Stimulated activated CD8-positive, alpha-beta memory T cell treated with anti-CD3 and anti-CD28 coated beads, Interleukin-4, amount 100 ng/mL, for 1 hour (primary cell): Measurements from ENCODE around the gene NCBP2L.

Source experiments
- DNase-seq, 2 donors: peaks; one replicate each; pipeline ENCODE4 v3.0.0-alpha.2; 2020; ENCODE audit warnings: low read depth in 2 of 2, low spot score in 1 of 2

NCBP2L gene

DNA sequence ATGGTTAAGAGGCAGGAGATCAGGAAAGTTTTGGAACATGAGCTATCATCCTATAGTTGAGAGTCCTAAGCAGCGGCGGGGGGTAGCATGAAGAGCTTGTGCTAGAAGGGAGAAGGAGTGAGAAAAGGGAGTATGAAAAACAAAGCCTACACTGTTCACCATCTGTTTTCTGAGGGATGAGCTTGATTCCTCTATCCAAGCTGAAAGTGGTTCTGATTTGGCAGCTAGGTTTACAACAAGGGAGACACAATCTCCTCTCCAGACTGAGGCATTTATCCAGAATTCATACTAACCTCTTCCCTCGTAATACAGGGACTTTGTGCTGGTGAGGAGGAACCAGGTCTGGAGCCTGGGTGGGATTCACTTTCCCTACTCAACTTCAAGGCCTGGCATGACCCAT is 25.5 kb upstream of the NCBP2L start:
- DNase-seq, result no peak

DNA sequence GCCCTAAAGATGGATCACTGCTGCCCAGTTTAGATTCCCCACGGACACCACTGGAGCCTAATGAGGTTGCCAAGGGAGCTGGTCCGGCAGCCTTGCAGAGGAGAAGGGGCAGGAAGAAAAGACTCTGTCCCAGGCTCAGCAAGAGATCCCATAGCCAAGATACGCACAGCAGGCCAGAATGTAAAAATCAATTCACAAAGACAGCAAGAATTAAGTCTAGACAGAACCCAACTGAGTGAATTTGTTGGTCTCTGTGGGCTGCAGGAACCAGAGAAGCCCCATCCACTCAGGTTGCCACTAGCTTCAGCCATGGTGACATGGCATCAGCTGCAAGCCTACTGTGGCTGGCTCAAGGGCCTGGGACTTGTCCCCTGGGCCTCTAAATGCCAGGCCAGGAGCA is 24.8 kb upstream of the NCBP2L start:
- no peak for DNase-seq

DNA sequence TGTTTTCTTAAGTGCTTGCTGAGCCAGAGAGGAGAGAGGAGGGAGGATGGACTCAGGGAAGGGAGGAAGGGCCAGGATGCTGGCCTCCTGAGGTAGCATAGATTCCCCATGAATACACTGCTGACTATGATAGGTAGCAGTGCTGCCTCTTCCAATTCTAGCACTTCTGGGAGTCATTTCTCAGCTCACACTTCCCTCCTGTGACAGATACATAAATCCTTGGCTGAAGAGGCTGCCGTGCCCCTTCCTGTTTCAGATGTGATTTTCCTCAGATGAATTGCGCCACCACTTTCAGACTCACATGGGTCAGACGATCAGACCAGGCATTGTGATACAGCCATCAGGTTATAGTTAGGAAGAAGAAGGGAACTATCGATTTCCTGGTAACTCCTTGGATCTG is 24.3 kb upstream of the NCBP2L start:
- no peak for DNase-seq

DNA sequence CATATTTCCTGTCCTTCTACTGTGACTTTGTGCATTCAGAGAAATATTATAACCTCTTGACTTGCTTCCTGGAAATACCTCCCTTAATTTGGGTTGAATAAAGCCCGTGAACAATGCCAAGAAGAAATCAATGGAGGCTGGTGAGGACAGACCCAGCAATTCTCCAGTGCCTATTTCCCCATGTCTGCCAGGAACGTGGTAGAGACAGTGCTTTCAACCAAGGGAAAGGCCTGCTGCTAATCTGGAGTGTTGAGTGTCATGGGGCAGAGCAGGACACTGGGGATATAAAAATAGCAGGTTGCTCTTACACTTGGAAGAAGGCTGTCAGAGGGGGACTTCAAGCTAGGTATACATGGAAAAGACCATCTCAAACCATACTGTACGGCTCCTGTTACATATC is 21.8 kb upstream of the NCBP2L start:
- no peak for DNase-seq

DNA sequence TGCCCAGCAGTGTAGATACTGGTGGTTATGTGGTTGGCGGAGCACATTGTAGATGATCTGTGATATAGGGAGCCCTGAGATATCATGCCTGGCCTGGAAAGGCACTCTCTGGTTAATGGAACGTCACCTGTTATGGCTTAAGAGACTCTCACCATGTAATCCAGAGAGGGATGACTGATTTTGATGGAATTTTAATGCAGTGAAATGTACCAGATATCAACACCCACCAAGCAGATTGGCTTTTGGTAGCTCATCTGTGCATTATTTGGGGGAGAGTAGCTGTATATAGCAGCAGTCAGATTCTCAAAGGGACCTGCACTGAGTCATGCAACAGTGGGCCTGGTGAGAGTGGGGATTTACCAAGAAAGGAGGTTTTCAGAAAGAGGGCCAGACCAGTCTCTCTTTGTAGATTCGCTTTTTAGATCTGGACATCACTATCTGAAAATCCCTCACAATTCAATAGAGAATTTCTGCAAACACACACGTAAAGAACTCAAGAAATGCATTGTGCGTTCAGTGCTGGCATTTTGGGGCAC is 19.2 kb upstream of the NCBP2L start:
- no peak for DNase-seq

DNA sequence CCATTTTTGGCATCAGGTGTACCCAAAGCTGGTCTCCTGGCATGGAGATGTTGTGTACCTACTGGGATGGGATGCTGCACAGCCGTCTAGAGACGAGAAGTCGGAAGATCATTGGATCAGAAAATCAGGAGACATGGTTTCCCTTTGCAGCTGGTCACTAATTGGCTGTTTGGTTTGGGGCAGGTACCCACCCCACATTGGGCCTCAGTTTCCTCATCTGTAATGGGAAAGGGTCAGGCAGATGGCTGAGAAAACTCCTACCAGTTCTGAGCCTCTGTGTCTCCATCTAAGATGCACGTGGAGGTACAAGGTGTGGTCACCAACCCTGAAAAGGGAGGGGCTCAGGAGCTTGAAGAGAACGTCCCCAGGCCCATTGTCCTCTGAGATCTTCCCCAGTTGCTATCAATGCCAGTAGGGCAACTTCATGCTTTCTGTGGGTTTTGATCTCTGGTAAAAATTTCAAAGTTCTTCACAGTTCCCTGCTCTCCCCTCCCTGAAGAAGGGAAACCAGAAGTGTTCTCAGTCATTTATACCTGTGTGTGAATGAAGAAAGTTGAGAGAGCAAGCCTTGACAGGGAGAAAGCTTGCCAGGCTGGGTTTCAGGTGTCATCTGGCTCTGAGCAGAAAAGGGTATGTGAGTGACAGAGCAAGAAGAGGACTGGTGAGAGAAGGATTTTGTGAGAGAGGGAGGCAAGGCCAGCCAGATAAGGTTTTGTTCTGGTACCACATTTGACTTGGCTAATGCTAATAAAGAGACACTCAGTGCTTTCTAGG is 17.0 kb upstream of the NCBP2L start:
- DNase-seq, result no peak

DNA sequence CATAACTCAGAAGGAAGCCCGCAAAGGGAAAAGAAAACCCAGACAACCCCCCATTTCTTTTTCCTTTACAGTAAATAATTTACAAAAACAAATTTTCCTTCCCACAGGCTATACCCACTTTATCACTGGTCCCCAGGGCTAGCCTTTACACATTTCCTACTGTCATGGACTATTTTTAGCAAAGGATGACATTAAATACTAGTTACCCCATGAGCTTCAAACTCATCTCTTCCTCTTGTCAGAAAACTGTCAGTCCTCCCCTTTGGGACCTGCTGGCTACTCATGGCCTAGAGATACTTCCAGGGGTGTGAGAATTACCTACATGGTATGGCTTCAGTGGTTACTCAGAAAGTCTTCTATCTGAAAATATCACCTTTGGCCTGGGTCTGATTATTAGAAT is 13.9 kb upstream of the NCBP2L start:
- no peak for DNase-seq

DNA sequence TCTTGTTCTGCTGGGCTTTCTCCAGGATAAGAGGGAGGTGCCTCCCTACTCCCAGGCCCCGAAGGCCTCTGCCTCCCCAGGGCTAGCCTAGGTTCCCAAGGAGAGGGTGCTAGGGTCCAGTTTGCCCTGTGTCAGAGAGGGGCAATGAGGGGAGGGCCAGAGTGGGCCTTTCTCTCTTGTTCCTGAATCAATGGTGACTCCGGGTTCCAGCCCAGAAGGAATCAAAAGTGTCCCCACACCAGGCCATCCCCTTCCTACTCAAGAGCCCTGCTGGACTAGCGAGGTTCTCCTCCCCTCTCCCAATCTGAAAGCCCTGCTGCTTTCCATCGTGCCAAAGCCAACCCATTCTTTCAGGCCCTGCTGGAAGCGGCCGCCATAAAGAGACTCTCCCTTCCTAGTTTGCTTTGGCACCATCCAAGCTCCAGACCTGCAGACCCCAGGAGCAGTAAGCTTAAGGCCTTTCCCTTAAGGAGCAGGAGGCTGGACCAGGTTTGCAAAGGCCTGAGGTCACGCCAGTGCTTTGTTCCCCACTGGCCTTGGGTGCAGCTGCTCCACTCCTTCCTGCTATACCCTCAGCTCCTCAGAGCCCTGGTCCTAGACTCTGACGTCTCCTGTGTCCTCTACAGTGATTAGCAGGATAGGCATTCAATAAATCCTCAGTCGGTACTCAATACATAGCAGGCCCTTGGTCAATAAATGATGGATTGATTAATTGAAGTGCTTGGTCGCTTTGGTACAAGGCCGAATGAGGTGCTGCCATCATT is 12.5 kb upstream of the NCBP2L start:
- no peak for DNase-seq

DNA sequence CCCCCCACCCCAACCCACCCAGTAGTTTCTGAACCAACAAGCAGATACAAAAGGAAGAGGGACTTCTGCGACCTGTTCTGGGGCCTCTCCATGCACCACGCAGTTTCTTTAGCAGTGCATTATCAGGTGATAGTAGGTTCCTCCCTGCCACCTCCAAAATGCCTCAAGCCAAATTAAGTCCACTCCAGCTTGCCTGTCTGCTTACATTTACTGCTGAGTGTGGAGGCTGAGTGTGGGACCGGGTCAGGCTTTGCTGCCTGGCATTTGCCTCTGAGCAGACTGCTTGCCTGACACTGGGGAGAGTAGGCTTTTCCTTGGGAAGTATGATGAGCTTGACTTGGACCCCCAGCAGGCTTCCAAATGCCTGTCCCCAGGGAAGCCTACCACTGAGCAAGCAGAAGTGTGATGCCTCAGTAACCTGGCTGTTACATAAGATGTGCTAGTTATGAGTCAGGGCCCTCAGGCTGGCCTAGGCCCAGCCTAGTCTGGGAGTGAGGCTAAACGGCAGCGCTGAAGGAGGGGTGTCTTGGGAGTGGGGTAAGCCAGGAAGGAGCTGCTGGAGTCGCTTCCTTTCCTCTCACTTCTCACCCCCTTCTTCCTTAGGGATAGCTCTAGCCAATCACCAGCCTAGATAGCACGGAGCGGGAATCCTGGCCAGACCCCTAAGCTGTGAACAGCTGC is 10.9 kb upstream of the NCBP2L start:
- DNase-seq, result no peak

DNA sequence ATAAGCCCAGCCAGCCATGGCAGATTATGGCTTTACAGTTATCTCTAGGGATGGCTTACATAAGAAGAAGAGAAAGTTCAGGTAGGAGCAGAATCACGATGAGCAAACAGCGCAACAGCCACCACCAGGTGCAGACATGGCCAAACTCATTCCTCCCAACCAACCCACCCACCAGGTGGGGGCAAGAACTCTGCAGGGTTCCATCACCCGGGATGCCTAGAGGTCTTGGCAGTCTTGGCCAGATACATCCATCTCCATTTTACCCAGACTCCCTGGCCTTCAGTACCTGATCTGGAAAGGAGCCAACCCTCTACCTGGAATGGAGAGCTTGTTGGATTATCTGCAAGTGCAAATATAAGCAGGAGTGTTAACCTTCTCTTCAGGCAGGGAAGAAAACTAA is 9.5 kb upstream of the NCBP2L start:
- no peak for DNase-seq

DNA sequence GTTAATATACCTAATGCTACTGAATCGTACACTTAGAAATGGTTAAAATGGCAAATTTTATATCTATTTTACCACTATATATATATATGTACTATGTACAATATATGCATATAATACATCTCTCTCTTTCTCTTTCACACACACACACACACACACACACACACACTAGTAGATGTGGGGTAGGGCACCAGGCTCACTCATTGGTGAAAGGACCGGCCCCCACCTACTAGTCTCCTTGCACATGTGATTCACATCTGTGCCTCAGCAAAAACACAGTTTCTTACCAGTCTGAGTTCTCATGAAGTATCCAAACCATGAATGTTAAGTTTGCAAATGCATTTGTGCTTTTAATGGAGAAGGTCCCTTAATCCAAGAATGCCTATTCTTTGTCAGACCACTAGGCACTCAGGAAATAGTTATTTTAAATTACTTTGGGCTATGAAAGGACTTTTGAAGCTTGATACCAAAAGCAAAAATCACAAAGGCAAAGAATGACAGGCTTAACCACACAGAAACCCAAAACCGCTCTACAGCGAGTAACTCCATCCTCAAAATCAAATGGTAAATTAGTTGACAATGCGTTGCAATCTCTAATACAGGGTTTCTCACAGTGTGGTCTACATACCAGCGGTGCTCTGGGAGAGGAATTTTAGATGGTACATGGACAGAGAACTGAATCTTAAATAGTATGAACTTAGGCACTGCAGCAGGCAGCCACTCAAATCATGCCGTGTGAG is 7.8 kb upstream of the NCBP2L start:
- DNase-seq, result no peak

DNA sequence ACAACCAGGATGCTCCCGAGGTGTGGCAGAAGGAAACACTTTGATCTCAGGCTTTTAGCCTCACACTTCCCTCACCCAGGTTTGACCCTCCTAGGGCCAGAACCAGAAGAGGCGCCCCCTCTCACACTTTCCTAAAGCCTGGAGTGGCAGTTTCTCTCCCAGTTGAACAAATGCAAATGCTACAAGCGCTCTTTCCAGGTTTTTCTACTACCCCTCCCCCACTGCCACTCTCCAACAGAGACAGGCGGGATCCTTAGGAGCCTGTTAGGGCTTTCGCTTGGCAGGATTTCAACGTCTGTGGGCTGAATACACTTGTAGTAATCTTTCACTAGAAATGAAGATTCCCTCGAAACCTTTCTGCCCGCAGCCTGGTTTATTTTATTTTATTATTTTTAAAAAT is 4.3 kb upstream of the NCBP2L start:
- no peak for DNase-seq

DNA sequence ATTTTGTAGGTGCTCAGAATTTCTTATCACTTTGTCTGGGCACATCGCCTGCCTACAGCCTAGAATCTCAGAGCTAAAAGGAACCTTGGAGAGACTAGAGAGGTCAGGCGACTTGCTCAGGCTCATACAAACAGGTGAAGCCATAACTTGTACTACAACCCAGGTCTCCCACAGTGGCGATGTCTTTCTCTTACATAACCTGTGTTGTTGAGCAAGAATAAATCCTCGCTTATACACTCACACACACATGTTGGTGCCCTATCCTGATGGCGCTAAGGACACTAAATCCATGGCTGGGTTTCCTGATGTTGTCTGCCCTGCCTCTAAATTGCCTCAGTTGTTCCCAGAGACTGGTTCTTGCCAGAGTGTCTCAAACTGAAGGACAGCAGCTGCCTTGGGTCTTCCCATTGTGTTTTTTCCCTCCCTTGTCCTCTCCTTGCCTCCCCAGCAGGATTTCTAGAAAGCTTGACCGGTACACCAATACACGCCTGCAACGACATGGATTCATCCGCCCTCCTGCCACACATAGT is 3.6 kb upstream of the NCBP2L start:
- DNase-seq, result no peak

DNA sequence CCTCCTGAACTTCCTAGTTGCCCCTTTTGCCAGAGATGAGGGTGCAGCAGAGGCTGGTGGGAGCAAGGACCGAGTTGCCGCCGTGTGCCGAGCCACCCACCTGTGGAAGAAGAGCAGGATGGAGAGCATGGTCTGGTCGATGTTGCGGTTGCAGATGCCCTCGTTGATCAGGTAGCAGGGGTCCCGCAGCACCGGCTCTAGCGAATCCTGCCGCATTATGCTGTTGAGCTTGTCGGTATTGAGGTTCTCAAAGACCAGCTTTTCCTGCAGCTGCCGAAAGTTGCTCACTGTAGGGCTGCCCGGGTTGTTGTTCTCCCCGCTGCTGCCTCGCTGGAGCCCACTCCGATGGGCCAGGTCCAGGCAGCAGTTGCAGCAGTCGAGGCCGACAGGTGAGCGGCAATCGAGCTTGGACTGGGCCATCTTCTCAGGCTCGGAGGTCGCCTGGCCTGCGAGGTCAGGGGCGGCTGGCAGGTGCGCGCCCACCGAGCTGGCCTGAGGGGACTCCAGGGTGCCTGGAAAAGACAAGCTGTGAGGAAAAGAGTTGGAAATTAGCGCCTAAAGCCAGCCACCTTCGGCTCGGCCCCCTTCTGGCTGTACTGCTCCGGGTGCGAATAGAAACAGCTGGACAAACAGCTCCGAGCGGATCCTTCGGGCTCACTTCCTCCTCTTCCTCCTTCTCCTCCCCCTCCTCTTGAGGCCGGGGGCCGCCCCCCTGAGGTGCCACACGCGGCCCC is 2.4 kb upstream of the NCBP2L start:
- no peak for DNase-seq

DNA sequence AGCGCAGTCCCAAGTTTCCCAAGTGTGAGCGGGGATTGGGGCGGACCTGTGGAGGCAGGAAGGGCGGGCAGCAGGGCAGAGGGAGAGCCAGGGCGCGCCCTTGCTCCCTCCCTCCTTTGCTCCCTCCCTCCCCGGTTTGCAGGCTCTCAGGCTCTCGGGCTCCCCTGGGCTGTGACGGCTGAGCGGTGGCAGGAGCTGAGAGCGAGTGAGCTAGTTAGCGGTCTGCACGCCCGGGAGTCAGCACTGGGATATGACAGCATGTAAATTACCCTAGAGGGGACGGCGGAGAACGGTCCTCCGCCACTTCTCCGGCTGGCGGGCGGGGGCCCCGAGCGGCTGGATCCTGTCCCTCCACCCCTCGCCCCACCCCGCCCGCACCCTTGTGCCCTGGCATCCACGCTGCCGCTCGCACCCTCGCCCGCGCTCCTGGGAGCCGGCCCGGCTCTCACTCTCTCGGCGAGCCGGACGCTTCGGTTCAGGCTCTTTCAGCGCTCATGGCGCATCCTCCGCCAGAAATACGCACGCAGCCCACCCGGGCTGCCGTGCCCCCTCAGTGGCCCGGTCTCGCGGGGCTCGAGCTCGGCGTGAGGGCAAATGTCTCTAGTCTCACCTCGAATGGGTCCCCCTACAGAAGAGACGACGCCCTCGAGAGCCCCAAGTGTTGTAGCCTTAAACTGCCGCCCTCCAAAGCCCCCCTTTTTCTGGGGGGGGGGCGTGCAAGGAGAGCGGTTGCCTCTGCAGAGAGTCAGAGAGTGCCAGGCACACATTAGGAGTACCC is 1.6 kb upstream of the NCBP2L start, which contains the start of gene TSC22D3:
Gene TSC22D3 (minus strand): TSS at position 54 of the 778 bp plus-strand sequence. CDS start 368 bp downstream, outside the sequence.
- DNase-seq, result peak in 1 of 2 donors; percentile 5

DNA sequence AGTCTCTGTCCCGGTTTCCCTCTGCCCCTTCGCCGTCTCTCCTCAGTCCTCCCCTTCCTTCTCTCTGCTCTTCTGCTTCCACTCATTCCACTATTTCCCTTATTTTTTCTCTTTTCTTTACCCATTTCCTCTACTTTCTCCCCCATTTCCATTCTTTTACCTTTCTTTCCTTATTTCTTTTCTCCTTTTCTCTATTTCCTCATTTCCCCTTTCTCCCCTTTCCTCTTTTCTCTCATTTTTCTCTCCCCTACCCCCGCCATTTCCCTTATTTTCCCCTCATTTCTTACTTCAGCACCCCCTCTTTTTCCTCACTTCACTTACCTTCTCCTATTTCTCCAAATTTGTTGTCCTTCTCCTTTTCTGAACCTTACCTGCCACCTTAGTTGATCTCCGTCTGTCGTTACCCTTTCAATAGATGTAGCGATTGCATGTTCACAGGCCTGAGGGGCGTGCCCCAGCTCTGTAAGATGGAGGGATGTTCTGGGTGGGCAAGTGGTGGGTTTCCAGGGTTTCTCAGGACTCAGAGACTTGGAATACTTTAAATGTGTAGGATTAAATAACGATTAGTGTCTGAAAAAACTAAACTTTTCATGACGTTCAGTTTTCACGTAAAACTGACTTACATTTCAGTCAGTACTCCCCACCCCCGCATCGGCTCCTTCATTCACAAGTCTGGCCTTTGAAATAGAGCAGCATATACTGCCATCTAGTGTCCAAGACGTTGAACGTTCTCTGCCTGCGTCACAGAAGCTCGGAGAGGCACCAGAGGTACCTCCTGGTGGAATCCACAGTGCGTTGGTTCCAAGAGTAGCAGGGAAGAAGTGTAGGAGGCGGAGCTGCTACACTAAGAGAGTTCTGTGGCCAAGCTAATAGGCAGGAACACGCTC is 641 bp upstream of the NCBP2L start:
- DNase-seq, result peak; percentile 38 to 40

DNA sequence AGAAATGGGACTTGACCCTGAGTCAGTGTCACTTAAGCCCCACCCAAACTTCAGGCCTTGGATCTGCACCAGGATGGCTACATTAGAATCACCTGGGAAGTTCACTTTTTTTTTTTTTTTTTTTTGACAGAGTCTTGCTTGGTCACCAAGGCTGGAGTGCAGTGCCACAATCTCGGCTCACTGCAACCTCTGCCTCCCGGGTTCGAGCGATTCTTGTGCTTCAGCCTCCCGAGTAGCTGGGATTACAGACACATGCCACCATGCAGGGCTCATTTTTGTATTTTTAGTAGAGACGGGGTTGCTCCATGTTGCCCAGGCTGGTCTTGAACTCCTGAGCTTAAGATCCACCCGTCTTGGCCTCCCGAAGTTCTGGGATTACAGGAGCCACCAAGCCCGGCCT is 3.0 kb downstream of the NCBP2L start:
- no peak for DNase-seq

DNA sequence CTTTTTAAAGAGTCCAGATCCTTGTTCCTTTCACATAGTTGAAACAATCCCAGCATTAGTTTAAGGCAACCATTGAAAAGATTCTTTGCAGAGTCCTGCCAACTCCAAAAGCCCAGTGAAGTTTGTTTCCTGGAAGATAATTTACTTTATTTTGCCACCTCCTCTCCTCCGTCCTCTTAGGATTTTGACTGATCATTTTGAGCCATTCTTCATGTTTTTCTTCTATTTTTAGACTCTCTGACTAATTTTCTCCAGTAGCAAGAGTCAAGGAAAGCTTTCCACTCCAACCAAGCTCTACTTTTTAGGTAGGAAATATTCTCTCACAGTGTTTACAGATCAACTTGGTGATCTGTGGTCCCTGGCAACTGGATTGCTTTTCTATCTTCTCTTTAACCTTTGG is 10.3 kb downstream of the NCBP2L start:
- no peak for DNase-seq
